ENCODE results near the gene CRELD2. TPM values are rescaled to one million over a fixed set of nuclear protein-coding genes. Genes with fewer than 3 reads are reported as not detected.
A peak's percentile ranks its signal among the peaks of the same experiment; 100 is the strongest.

Gene CRELD2
- polyA plus RNA-seq, 3 donors, result 20.3 to 33.2 (median 27.6) TPM

DNA sequence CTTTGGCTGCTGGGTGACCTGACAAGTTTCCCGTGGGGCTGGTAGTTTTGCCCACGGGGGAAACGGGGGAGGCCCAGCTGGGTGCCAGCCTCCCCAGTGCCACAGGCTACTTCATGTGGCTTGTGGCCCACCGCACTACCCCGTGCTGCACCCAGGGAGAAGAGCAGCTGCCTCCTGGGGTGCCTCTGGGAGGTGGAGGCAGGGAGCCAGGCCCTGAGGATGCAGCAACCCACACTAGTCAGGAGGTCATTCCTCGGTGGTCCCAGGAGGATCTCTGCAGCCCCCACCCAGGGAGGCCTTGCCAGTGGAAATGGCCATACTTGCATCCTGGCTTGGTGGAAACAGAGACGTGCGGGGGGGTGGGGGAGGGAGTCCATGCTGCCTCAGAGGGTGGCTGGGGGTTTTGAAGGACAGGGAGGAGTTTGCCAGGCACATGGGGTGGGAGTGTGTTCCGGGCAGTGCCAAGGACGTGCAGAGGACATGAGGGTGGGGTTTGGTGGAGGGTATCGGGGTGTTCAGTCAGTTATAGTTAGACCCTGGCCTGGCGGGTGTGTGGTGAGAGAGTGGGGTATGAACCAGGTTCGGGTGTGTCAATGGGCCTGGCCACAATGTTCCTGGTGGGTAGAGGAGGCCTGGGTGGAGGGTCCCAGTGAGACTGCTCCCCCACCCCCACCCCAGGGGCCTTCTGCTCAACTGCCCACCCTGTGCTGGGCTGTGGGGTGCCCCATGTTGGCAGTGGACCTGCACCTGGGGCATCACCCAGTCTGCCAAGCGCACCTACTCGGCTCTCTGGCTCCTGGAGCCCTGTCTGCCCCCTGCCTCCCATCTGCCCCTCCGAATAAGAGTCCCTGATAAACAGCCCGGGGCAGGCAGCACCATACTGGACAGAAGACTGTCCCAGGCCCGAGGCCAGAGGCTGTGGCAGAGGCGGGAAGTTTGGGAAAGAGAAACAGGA, 46.0 kb downstream of the CRELD2 start:
- peak overlapping the region; percentile 50 to 94 (median 89) for H3K27ac Mint-ChIP-seq
- TF ChIP-seq CTCF (IDR thresholded peaks at IDR 0.05), result no peak
- intact Hi-C loops (cut with micrococcal nuclease), result loop anchor here in 1 of 2 donors (10.0 kb wide), 1 partner anchor 340 kb away; the partner anchor contains the start of gene PLXNB2
- H2AFZ ChIP-seq (ENCODE audit: insufficient read depth, low read depth, low read length, poor library complexity, severe bottlenecking), result no peak overlapping the region
- H3K36me3 Mint-ChIP-seq, result peaks cover 21 to 32% of the 10 kb centered on the region in 2 donors
- H3K27me3 Mint-ChIP-seq (ENCODE audit: low read depth in 3 of 3), result peaks cover 0 to 5% (median 0%) of the 10 kb centered on the region in 3 donors
- peak overlapping the region; percentile 92 to 99 for H3K27ac ChIP-seq (ENCODE audit: low read depth in 1 of 2, low read length in 2 of 2)
- peak overlapping the region in 1 of 3 experiments; percentile 94 for H3K4me3 ChIP-seq (replicated peaks in 1 of 3; ENCODE audit: low read depth in 2 of 3, low read length in 3 of 3)
- no peaks in the 10 kb centered on the region for H3K27me3 ChIP-seq (ENCODE audit: control insufficient read depth in 2 of 2, insufficient read depth in 2 of 2, low read length in 2 of 2)
- H3K4me1 Mint-ChIP-seq, result peaks cover 55% of the 10 kb centered on the region
- DNase-seq, result no peak
- peak overlapping the region; percentile 67 for H3K9ac ChIP-seq (ENCODE audit: insufficient read depth, low read length, poor library complexity, severe bottlenecking)
- WGBS (ENCODE audit: insufficient coverage), result 80% methylated on average over 11 of the region's 19 CpGs
- H3K79me2 ChIP-seq (ENCODE audit: insufficient read depth, low read length), result peaks cover 46% of the 10 kb centered on the region
- H3K9me3 Mint-ChIP-seq, result no peaks in the 10 kb centered on the region
- H3K4me3 Mint-ChIP-seq, result peak overlapping the region in 1 of 2 donors; percentile 95
- no peaks in the 10 kb centered on the region for H3K9me3 ChIP-seq (replicated peaks in 1 of 2; ENCODE audit: control insufficient read depth in 1 of 2, insufficient read depth in 1 of 2, low read length in 2 of 2)
- H3K4me2 ChIP-seq (replicated peaks; ENCODE audit: extremely low read depth, low read length, poor library complexity, severe bottlenecking), result peak overlapping the region; percentile 88
- H4K20me1 ChIP-seq (ENCODE audit: insufficient read depth, low read length), result peaks cover 67% of the 10 kb centered on the region
- H3K36me3 ChIP-seq (replicated peaks in 1 of 2; ENCODE audit: control insufficient read depth in 1 of 2, insufficient read depth in 2 of 2, low read length in 2 of 2), result peaks cover 26 to 27% of the 10 kb centered on the region in 2 donors
- peaks cover 65 to 75% of the 10 kb centered on the region in 2 donors for H3K4me1 ChIP-seq (ENCODE audit: control insufficient read depth in 1 of 2, insufficient read depth in 2 of 2, low read length in 2 of 2)

Measured in CD14-positive monocyte (primary cell).